Measurements from ENCODE around the gene FRMD1.
"Not testable (repeated sequence)": the region's sequence is repeated elsewhere in the genome, so short reads cannot be mapped to it uniquely, and the experiment has no call there.

FRMD1 gene

GRCh38 chr6:168093634-168094033 lies 14.6 kb upstream of the FRMD1 start:
- no peak for DNase-seq

GRCh38 chr6:168093071-168093505 lies 14.1 kb upstream of the FRMD1 start:
- DNase-seq: no peak

GRCh38 chr6:168092541-168092940 lies 13.5 kb upstream of the FRMD1 start:
- no peak for DNase-seq

GRCh38 chr6:168091381-168092264 lies 12.6 kb upstream of the FRMD1 start:
- no peak for DNase-seq

- no peak for DNase-seq
Measured at GRCh38 chr6:168090706-168091105, 11.7 kb upstream of the FRMD1 start.

- no peak for DNase-seq
Measured at GRCh38 chr6:168090064-168090690, 11.2 kb upstream of the FRMD1 start.

GRCh38 chr6:168089186-168090063 lies 10.4 kb upstream of the FRMD1 start:
- no peak for DNase-seq

GRCh38 chr6:168088161-168089053 lies 9.4 kb upstream of the FRMD1 start:
- DNase-seq: no peak

GRCh38 chr6:168087436-168088160 lies 8.6 kb upstream of the FRMD1 start:
- DNase-seq: no peak

- no peak for DNase-seq
Measured at GRCh38 chr6:168086616-168087015, 7.6 kb upstream of the FRMD1 start.

- DNase-seq: no peak
Measured at GRCh38 chr6:168086066-168086465, 7.1 kb upstream of the FRMD1 start.

- DNase-seq: no peak
Measured at GRCh38 chr6:168084465-168085160, 5.6 kb upstream of the FRMD1 start.

GRCh38 chr6:168083514-168083885 lies 4.5 kb upstream of the FRMD1 start:
- DNase-seq: no peak

GRCh38 chr6:168082860-168083513 lies 4.0 kb upstream of the FRMD1 start:
- DNase-seq: no peak

GRCh38 chr6:168081858-168082546 lies 3.0 kb upstream of the FRMD1 start:
- no peak for DNase-seq

- no peak for DNase-seq
Measured at GRCh38 chr6:168080393-168081077, 1.5 kb upstream of the FRMD1 start.

- DNase-seq: no peak
Measured at GRCh38 chr6:168078175-168078942, 653 bp downstream of the FRMD1 start.

- DNase-seq: not testable (repeated sequence)
Measured at GRCh38 chr6:168077401-168077800, 1.6 kb downstream of the FRMD1 start.
